Naive thymus-derived CD8-positive, alpha-beta T cell (primary cell): Measurements from ENCODE around the gene TXNDC17. TPM values are rescaled to one million over a fixed set of nuclear protein-coding genes. Genes with fewer than 3 reads are reported as not detected.
"Not testable (repeated sequence)": the region's sequence is repeated elsewhere in the genome, so short reads cannot be mapped to it uniquely, and the experiment has no call there.

Source experiments
- ATAC-seq, 2 donors: fragments of 150-1000 bp; cut with Tn5 transposase in 1 of 2; sonication (Bioruptor Pico), chemical (Tn5 transposase) in 1 of 2; 1 replicate in 1 of 2; 2 replicates in 1 of 2; pipeline ENCODE4 v1.10.0; 2021; ENCODE audit warnings: mild to moderate bottlenecking in 2 of 2, moderate library complexity in 2 of 2
- POLR2A ChIA-PET: fragments of 350-600 bp; sonication (Branson Sonifier 250); formaldehyde crosslinking; loops from one replicate; lab custom pipeline; 2021; ENCODE audit warnings: antibody characterized with exemption; lab: Charles Lee
- DNase-seq, 10 donors: peaks; one replicate each; pipeline versions ENCODE4 v3.0.0 to v3.0.0-alpha.2; 2020 to 2022
- H3K27ac Mint-ChIP-seq, 10 donors: one replicate each; pipeline ENCODE4 v1.8.0; 2020 to 2022; ENCODE audit warnings: mild to moderate bottlenecking in 10 of 10, mixed read lengths in 10 of 10, moderate library complexity in 4 of 10, inconsistent platforms in 1 of 10
- H3K27me3 Mint-ChIP-seq, 5 donors: one replicate each; pipeline ENCODE4 v1.8.0; 2021 to 2022; ENCODE audit warnings: mixed read lengths in 5 of 5
- H3K36me3 Mint-ChIP-seq, 3 donors: one replicate each; pipeline ENCODE4 v1.8.0; 2020 to 2022; ENCODE audit warnings: mixed read lengths in 3 of 3, mild to moderate bottlenecking in 2 of 3, inconsistent platforms in 1 of 3
- H3K4me1 Mint-ChIP-seq, 4 donors: one replicate each; pipeline ENCODE4 v1.8.0; 2021 to 2022; ENCODE audit warnings: mixed read lengths in 4 of 4
- H3K4me3 Mint-ChIP-seq, 10 donors: one replicate each; pipeline ENCODE4 v1.8.0; 2020 to 2022; ENCODE audit warnings: mild to moderate bottlenecking in 10 of 10, mixed read lengths in 10 of 10, moderate library complexity in 6 of 10, inconsistent platforms in 1 of 10
- H3K9me3 Mint-ChIP-seq, 9 donors: one replicate each; pipeline ENCODE4 v1.8.0; 2020 to 2022; ENCODE audit warnings: mixed read lengths in 9 of 9, mild to moderate bottlenecking in 3 of 9, inconsistent platforms in 1 of 9, moderate library complexity in 1 of 9
- polyA plus RNA-seq, 3 donors: library from polyadenylated mRNA; unstranded; fragments of 300-500 nt; fragmentation: Illumina TruSeq; gene quantifications; one replicate each; pipeline ENCODE4 v1.2.3, GENCODE V29; 2021
- total RNA-seq, 8 experiments: library from RNA in 2 of 8; stranded (reverse) in 2 of 8; gene quantifications; one replicate each; pipeline ENCODE4 v1.2.3 and lab custom pipeline; 2021 to 2026

Gene TXNDC17
- total RNA-seq: 10 to 100 TPM; 17.2 to 20.9 TPM
- polyA plus RNA-seq: 10 to 100 TPM; 48.7 to 73.5 (median 60.3) TPM
- 9.5 to 41.1 (median 19.0) reads per million in 6 experiments for total RNA-seq (lab: John Stamatoyannopoulos, UW)

DNA sequence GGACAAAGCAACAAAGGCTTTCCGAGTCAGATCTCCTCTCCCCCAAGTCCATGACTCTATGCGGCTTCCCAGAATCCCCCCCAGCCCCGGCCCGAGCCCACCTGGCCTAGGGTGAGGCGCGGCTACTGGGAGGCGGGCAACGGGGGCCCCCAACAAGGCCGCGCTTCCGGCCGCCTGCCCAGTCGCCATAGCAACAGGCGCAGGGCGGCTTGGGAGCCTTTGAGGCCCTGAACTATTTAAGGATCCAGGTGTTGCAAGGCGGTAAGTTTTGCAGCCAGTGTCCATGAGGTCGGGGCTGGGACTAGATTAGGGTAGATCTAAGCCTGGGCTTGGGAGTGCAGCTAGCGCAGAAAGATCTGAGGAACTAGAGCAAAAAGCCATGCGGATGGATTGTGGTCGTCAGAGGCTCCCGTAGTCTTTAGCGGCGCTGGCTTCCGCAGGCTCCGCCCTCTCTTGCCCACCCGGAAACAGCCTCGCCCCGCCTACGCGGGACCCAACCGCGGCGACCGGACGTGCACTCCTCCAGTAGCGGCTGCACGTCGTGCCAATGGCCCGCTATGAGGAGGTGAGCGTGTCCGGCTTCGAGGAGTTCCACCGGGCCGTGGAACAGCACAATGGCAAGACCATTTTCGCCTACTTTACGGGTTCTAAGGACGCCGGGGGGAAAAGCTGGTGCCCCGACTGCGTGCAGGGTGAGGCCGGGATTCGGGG is at the start of gene TXNDC17, which contains the start of gene KIAA0753:
Gene TXNDC17, plus strand, starts transcription at position 525 of the 711 bp plus-strand sequence. Its CDS starts 23 bp downstream, at position 548.
Gene KIAA0753, minus strand, starts transcription at position 176 of the 711 bp plus-strand sequence. CDS start 5,608 bp downstream, outside the sequence.
- peak; percentile 75 to 96 (median 88) for DNase-seq
- Mint-ChIP-seq H3K4me1 (peaks cover 24 to 68% (median 57%) of the 10 kb centered on the region in 4 donors), H3K4me3 (peak within 1 kb of the TSS; percentile 87 to 99 (median 94)), H3K9me3 (no peaks in the 10 kb centered on the region), H3K36me3 (peaks cover 0 to 21% (median 3%) of the 10 kb centered on the region in 3 donors), H3K27ac (peak within 1 kb of the TSS; percentile 93 to 100 (median 98)), H3K27me3 (no peaks in the 10 kb centered on the region)
- peak; percentile 85 to 87 for ATAC-seq
- POLR2A ChIA-PET: interaction anchor here (0.7 to 4.4 kb wide), 7 partner anchors 11 to 372 kb away, joined by 3 to 41 read pairs (median 3); partner anchors contain the start of genes C17orf100, MED31 and RNASEK

GRCh38 chr17:6591599-6592158 is 49.2 kb upstream of the TXNDC17 start:
- ATAC-seq: no peak
- Mint-ChIP-seq H3K27ac (peak overlapping the region in 2 of 10 donors; percentile 13 to 18), H3K9me3 (no peaks in the 10 kb centered on the region), H3K4me3 (no peak overlapping the region), H3K27me3 (no peaks in the 10 kb centered on the region), H3K4me1 (peaks cover 0 to 9% (median 2%) of the 10 kb centered on the region in 4 donors), H3K36me3 (peaks cover 16 to 91% (median 74%) of the 10 kb centered on the region in 3 donors)
- POLR2A ChIA-PET: no interaction called here
- no peak for DNase-seq

- H3K27ac Mint-ChIP-seq: peak overlapping the region in 2 of 10 donors; percentile 6 to 18
- no peaks in the 10 kb centered on the region for H3K9me3 Mint-ChIP-seq
- peaks cover 0 to 9% (median 2%) of the 10 kb centered on the region in 4 donors for H3K4me1 Mint-ChIP-seq
- DNase-seq (no peak), ATAC-seq (no peak)
- H3K4me3 Mint-ChIP-seq: no peak overlapping the region
- POLR2A ChIA-PET: no interaction called here
- peaks cover 16 to 93% (median 75%) of the 10 kb centered on the region in 3 donors for H3K36me3 Mint-ChIP-seq
- H3K27me3 Mint-ChIP-seq: no peaks in the 10 kb centered on the region
These were observed 48.7 kb upstream of the TXNDC17 start for GRCh38 chr17:6592173-6592572.

DNA sequence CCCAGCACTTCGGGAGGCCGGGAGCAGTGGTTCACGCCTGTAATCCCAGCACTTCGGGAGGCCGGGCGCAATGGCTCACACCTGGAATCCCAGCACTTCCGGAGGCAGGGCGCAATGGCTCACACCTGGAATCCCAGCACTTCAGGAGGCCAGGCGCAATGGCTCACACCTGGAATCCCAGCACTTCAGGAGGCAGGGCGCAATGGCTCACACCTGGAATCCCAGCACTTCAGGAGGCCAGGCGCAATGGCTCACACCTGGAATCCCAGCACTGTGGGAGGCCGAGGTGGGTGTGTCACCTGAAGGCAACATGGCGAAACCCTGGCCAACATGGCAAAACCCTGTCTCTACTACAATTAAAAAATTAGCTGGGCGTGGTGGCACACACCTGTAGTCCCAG is 47.5 kb upstream of the TXNDC17 start:
- H3K4me1 Mint-ChIP-seq, H3K27me3 Mint-ChIP-seq, ATAC-seq, H3K27ac Mint-ChIP-seq, DNase-seq, H3K9me3 Mint-ChIP-seq, H3K4me3 Mint-ChIP-seq, POLR2A ChIA-PET: not testable (repeated sequence)
- H3K36me3 Mint-ChIP-seq: peaks cover 7 to 91% (median 71%) of the 10 kb centered on the region in 3 donors

DNA sequence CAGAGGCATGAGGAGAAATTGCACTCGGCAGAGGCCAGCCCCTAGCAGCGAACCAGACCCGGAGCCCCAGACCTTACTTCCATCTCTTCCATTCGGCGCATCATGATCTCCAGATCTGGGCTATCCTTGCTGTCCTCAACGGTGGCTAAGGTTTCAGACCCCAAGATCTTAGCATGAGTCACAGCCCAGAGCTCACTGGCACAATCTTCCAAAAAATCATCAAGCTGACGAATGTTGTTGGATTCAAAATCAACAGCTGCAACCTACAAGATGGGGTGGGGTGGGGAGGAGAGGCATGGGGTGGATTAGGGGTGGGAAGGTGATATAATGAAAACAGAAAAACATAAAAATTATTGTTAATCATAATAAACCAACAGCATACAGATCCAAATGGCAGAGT is 44.8 kb upstream of the TXNDC17 start:
- Mint-ChIP-seq H3K4me3 (no peak overlapping the region), H3K27me3 (no peaks in the 10 kb centered on the region), H3K27ac (no peak overlapping the region), H3K36me3 (peaks cover 7 to 90% (median 62%) of the 10 kb centered on the region in 3 donors), H3K4me1 (peaks cover 2 to 9% (median 5%) of the 10 kb centered on the region in 4 donors), H3K9me3 (no peaks in the 10 kb centered on the region)
- ATAC-seq (no peak), DNase-seq (no peak)
- POLR2A ChIA-PET: no interaction called here

DNA sequence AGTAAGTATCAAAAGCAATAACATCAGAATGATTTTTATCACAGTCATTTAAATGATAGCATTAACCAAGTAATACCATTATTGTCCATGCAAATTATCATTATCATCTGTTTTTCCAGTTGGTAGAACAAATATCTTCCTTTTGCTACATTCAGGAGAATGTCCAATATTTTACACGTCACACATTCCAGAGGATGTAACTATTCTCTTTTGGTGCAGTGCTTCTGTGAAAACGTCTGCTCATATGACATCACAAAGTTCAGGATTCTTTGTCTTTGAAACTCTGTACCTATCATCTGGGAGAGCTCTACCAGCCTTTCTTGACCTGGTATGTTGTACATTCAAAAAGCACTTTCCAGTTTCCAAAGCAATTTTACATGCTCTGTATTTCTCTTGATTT is 44.3 kb upstream of the TXNDC17 start:
- Mint-ChIP-seq H3K27me3 (no peaks in the 10 kb centered on the region), H3K36me3 (peaks cover 6 to 88% (median 62%) of the 10 kb centered on the region in 3 donors), H3K4me3 (no peak overlapping the region), H3K27ac (no peak overlapping the region), H3K9me3 (no peaks in the 10 kb centered on the region), H3K4me1 (peaks cover 2 to 9% (median 5%) of the 10 kb centered on the region in 4 donors)
- ATAC-seq (no peak), DNase-seq (no peak)
- POLR2A ChIA-PET: no interaction called here

DNA sequence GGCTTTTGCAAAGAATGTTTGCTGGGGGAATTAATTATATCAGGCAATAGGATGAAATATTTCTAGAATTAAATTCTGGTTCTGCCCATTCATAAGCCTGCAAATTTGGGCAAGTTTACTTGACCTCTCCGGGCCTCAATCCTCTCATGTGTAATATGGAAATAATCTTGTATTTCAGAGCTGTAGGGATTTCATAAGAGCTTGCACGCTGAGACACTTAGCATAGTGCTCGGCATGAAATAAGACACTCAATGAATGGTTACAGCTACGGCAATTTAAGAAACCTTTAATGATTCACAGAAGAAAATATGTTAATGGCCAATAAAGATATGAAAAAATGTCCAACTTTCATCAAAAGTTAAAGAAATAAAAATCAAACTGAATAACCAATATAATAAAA is 43.9 kb upstream of the TXNDC17 start:
- POLR2A ChIA-PET: no interaction called here
- H3K4me3 Mint-ChIP-seq: no peak overlapping the region
- no peaks in the 10 kb centered on the region for H3K27me3 Mint-ChIP-seq
- peaks cover under 1 to 8% (median 4%) of the 10 kb centered on the region in 4 donors for H3K4me1 Mint-ChIP-seq
- ATAC-seq: no peak
- no peaks in the 10 kb centered on the region for H3K9me3 Mint-ChIP-seq
- H3K27ac Mint-ChIP-seq: no peak overlapping the region
- H3K36me3 Mint-ChIP-seq: peaks cover 1 to 87% (median 58%) of the 10 kb centered on the region in 3 donors
- DNase-seq: no peak

- Mint-ChIP-seq H3K27ac (no peak overlapping the region), H3K36me3 (peaks cover 0 to 87% (median 58%) of the 10 kb centered on the region in 3 donors), H3K4me3 (no peak overlapping the region), H3K9me3 (no peaks in the 10 kb centered on the region), H3K27me3 (no peaks in the 10 kb centered on the region), H3K4me1 (peaks cover 0 to 8% (median under 1%) of the 10 kb centered on the region in 4 donors)
- no peak for ATAC-seq
- DNase-seq: no peak
- POLR2A ChIA-PET: no interaction called here
These were observed 43.1 kb upstream of the TXNDC17 start for GRCh38 chr17:6597727-6598126.

GRCh38 chr17:6599364-6599763 is 41.5 kb upstream of the TXNDC17 start:
- peak overlapping the region in 1 of 10 donors; percentile 69 for H3K27ac Mint-ChIP-seq
- DNase-seq: no peak
- peaks cover 0 to 8% (median under 1%) of the 10 kb centered on the region in 4 donors for H3K4me1 Mint-ChIP-seq
- H3K4me3 Mint-ChIP-seq: no peak overlapping the region
- POLR2A ChIA-PET: no interaction called here
- peaks cover 0 to 89% (median 50%) of the 10 kb centered on the region in 3 donors for H3K36me3 Mint-ChIP-seq
- ATAC-seq: no peak
- no peaks in the 10 kb centered on the region for H3K9me3 Mint-ChIP-seq
- no peaks in the 10 kb centered on the region for H3K27me3 Mint-ChIP-seq

DNA sequence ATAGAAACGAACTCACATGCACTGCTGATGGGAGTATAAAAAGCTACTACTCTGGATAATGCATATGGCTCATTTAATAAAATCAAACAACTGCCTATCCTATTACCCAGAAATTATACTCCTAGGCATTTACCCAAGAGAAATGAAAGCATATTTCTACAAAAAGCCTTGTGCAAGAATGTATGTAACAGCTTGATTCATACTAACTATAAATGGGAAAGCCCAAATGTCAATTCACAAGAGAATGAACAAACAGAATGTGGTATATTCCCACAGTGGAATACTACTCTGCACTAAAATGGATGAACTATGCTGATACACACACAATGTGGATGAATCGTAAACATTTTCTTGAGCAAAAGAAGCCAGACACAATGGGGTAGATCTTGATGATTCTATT is 38.7 kb upstream of the TXNDC17 start:
- no peak overlapping the region for H3K27ac Mint-ChIP-seq
- ATAC-seq (no peak), DNase-seq (no peak)
- H3K4me1 Mint-ChIP-seq: peaks cover 0 to 8% (median under 1%) of the 10 kb centered on the region in 4 donors
- no peaks in the 10 kb centered on the region for H3K9me3 Mint-ChIP-seq
- POLR2A ChIA-PET: no interaction called here
- no peaks in the 10 kb centered on the region for H3K27me3 Mint-ChIP-seq
- H3K36me3 Mint-ChIP-seq: peaks cover 0 to 90% (median 37%) of the 10 kb centered on the region in 3 donors
- no peak overlapping the region for H3K4me3 Mint-ChIP-seq

DNA sequence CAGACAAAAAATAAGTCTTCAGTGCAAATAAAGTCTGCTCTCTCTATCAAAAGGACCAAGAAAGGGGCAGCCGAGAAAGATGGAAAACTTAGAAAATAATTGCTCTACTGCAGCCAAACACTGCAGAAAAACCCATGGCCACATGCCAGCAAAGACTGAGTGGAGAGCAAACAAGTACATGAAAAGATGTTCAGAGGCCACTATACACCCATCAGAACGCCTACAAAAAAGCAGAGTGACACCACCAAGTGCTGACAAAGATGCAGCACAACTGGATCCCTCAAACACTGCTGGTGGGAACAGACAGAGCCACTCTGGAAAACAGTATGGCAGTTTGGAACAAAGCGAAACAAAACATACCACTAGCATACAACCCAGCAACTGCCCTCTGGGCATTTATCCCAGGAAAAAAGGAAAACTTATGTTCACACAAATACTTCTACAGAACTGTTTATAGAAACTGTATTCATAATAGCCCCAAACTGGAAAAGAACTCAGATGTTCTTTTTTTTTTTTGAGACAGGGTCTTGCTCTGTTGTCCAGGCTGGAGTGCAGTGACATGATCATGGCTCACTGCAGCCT is 37.0 kb upstream of the TXNDC17 start:
- ATAC-seq (no peak), DNase-seq (no peak)
- peaks cover 0 to 90% (median 37%) of the 10 kb centered on the region in 3 donors for H3K36me3 Mint-ChIP-seq
- H3K4me1 Mint-ChIP-seq: peaks cover 0 to 4% (median under 1%) of the 10 kb centered on the region in 4 donors
- POLR2A ChIA-PET: no interaction called here
- H3K27me3 Mint-ChIP-seq: no peaks in the 10 kb centered on the region
- H3K9me3 Mint-ChIP-seq: no peaks in the 10 kb centered on the region
- peak overlapping the region in 2 of 10 donors; percentile 24 to 27 for H3K27ac Mint-ChIP-seq
- H3K4me3 Mint-ChIP-seq: no peak overlapping the region

DNA sequence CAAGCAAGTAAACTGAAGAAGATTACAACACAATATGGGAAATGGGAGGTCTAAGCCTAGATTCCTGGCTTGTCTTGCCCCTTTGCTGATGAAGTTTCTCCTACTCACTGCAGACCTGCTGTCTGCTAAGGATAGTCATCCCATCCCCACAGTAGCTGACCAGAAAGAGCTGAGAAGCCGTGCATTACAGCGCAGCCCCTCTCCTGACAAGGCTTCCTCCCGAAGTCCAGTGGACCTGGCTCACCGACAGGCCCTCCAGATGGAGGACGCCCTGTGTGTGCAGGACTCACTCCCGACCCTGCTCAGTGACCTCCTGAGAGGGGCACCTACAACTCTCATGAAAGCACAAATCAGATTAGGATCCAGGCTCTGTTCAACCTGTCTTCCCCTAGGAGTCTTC is 35.7 kb upstream of the TXNDC17 start:
- Mint-ChIP-seq H3K27ac (peak overlapping the region in 1 of 10 donors; percentile 24), H3K9me3 (peaks cover 0 to 1% (median 0%) of the 10 kb centered on the region in 9 donors), H3K4me1 (peaks cover 0 to 3% (median under 1%) of the 10 kb centered on the region in 4 donors), H3K4me3 (no peak overlapping the region), H3K27me3 (no peaks in the 10 kb centered on the region), H3K36me3 (peaks cover 0 to 89% (median 31%) of the 10 kb centered on the region in 3 donors)
- DNase-seq (no peak), ATAC-seq (no peak)
- POLR2A ChIA-PET: no interaction called here
